Skeletal muscle satellite cell (primary cell): ENCODE results near the gene PNPLA1.

Experiments used
- H3K27me3 ChIP-seq: 2 replicates; pipeline ENCODE4 v1.7.0; 2013; ENCODE audit warnings: low read length; ENCODE audit not compliant: control insufficient read depth, insufficient read depth
- H3K36me3 ChIP-seq: 2 replicates; pipeline ENCODE4 v1.7.0; 2013; ENCODE audit warnings: mild to moderate bottlenecking, control low read depth, low read length; ENCODE audit not compliant: insufficient read depth
- H3K4me1 ChIP-seq: 2 replicates; pipeline ENCODE4 v1.7.0; 2013; ENCODE audit warnings: low read length; ENCODE audit not compliant: control insufficient read depth, insufficient read depth
- H3K4me2 ChIP-seq: 2 replicates; pipeline ENCODE4 v1.7.0; 2013; ENCODE audit warnings: mild to moderate bottlenecking, low read length
- H3K4me3 ChIP-seq: 2 replicates; pipeline ENCODE4 v1.7.0; 2013; ENCODE audit warnings: low read length
- H3K9ac ChIP-seq: 2 replicates; pipeline ENCODE4 v1.7.0; 2013; ENCODE audit warnings: mild to moderate bottlenecking, low read depth, low read length, moderate library complexity
- H3K9me3 ChIP-seq: replicated peaks from 2 replicates; pipeline ENCODE4 v1.7.0; 2013; ENCODE audit warnings: mild to moderate bottlenecking, control low read depth, low read length

PNPLA1 gene

GRCh38 chr6:36355819-36356218, 86.0 kb downstream of the PNPLA1 start:
- Histone ChIP-seq H3K9ac (no peak overlapping the region), H3K9me3 (no peaks in the 10 kb centered on the region), H3K4me3 (no peak overlapping the region), H3K4me2 (no peak overlapping the region), H3K27me3 (peaks cover 21% of the 10 kb centered on the region), H3K36me3 (no peaks in the 10 kb centered on the region), H3K4me1 (peaks cover 10% of the 10 kb centered on the region)

GRCh38 chr6:36357872-36358225, 88.0 kb downstream of the PNPLA1 start:
- H3K4me1 ChIP-seq = peaks cover 10% of the 10 kb centered on the region
- peaks cover 27% of the 10 kb centered on the region for H3K27me3 ChIP-seq
- no peak overlapping the region for H3K4me2 ChIP-seq
- no peaks in the 10 kb centered on the region for H3K36me3 ChIP-seq
- H3K9ac ChIP-seq = no peak overlapping the region
- no peaks in the 10 kb centered on the region for H3K9me3 ChIP-seq
- no peak overlapping the region for H3K4me3 ChIP-seq
